Right ventricle myocardium inferior (tissue), 1 donor: ENCODE measurements around the gene THBS4. TPM values are rescaled to one million over a fixed set of nuclear protein-coding genes. Genes with fewer than 3 reads are reported as not detected.
"Not testable (repeated sequence)": the region's sequence is repeated elsewhere in the genome, so short reads cannot be mapped to it uniquely, and the experiment has no call there.

ENCODE experiments used
- ATAC-seq: fragments of 200-7000 bp; cut with Tn5 transposase; one replicate; pipeline ENCODE4 v1.9.1; 2020; ENCODE audit warnings: mild to moderate bottlenecking, moderate library complexity
- DNase-seq: peaks from one replicate; pipeline ENCODE4 v3.0.0; 2021; ENCODE audit errors: missing footprints
- intact Hi-C: fragments of 100-400 bp; cut with DNase I; formaldehyde crosslinking; loops from one replicate; pipeline ENCODE4 v1.11.0; 2022
- total RNA-seq: library from RNA; stranded (reverse); fragmentation: NEBNext Ultra II Directional; extraction: Animal tissue kit (Norgen Biotek cat#: 25700); gene quantifications from one replicate; pipeline ENCODE4 v1.2.1, GENCODE V29; 2021
- donor health status: DM: no; HTN: yes; CAD: no; lungs with severe emphysema.

The THBS4 gene
- total RNA-seq, 1 donor from 2014 or later: 32.9 TPM

- ATAC-seq: peak; percentile 56
- DNase-seq: no peak
- intact Hi-C loops: no loop called here
Measured at GRCh38 chr5:80069918-80070318, 34.8 kb downstream of the THBS4 start.

DNA sequence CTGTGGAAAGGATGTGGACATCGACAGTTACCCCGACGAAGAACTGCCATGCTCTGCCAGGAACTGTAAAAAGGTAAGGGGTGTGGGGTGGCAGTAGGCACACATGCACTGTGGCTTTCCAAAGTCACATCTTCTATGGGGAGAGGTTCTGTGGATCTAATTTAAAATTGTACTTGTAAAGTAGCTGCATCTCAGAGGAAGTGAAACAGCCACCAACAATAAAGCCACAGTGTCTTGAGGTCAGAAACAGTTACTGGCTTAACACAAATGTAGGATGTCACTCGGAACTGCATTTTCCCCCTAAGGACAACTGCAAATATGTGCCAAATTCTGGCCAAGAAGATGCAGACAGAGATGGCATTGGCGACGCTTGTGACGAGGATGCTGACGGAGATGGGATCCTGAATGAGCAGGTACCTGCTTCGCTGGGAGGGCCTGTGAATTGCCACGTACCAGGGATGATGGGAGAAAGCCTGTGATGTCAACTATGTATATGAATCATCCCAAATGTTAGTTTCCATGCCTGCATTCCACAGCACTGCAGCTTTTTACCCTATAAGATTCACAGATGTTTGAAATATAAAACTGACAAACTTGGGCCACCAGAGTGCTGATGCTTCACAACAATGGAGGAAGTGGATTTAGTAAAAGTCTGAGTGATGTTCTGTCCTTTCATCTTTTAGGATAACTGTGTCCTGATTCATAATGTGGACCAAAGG is 35.3 kb downstream of the THBS4 start:
- intact Hi-C loops: no loop called here
- no peak for DNase-seq

DNA sequence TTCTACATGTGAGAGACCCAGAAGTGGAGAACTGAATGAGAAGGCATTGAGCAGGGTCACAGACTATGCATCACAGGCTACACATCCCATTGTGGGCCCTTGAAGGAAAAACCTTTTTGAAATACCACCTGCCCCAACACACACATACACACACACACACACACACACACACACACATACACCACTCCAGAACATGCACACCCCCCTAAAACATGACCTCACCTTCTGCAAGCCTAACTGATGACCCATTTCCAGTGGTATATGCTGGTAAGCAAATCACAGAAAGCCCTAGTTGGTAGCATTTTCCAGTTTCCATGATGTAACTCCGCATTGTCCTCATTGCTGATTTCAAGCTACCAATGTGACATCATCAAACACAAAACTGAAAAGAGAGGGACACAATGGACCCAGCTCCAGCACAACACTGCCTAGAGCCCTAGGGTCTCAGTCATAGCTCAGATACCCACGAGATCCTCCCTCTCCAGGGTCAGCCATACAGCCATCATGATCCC is 36.4 kb downstream of the THBS4 start:
- no peak for DNase-seq
- ATAC-seq: no peak
- intact Hi-C loops: no loop called here

More for the DNA sequence above, 35.3 kb downstream of the THBS4 start:
- no peak for ATAC-seq

DNA sequence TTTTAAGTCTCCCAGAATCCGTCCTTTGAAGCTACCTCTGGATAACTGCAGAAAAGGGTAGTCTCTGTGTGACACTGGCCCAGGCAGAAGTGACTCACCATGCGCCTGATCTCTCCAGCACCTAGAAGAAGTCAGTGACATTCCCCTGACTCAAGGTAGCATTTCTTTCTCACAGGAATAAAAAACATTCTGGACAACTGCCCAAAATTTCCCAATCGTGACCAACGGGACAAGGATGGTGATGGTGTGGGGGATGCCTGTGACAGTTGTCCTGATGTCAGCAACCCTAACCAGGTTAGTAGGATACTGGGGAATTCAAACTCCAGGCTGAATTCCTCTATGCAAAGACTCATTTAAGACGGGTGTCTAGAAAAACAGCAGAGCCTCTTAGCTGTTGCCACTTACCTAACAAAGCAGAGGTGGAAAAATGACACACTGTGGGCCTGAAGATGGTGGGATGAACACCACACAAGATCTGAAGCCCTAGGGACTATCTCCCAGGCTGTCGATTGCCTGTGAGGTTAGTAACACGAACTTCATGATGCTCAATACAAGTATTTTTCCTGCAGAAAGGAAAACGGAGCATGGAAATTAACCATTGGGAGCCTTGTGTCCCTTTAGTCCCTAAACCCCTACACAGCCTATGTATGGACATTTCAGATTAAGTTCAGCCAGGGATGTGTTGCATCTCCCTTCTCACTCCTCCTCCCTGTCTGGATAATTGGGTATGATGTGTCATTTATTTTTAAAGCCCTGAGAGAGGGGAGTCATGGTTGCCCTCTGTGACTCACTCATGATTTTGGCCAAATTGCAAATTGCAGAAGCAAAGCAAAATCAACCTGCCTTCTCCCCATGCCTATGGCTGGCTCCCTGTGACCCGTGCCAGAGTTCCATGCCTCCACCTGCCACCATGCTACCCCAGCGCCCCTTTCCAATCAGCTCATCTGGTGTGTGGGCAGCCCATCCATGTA is 37.2 kb downstream of the THBS4 start:
- no peak for DNase-seq
- intact Hi-C loops: no loop called here
- no peak for ATAC-seq

DNA sequence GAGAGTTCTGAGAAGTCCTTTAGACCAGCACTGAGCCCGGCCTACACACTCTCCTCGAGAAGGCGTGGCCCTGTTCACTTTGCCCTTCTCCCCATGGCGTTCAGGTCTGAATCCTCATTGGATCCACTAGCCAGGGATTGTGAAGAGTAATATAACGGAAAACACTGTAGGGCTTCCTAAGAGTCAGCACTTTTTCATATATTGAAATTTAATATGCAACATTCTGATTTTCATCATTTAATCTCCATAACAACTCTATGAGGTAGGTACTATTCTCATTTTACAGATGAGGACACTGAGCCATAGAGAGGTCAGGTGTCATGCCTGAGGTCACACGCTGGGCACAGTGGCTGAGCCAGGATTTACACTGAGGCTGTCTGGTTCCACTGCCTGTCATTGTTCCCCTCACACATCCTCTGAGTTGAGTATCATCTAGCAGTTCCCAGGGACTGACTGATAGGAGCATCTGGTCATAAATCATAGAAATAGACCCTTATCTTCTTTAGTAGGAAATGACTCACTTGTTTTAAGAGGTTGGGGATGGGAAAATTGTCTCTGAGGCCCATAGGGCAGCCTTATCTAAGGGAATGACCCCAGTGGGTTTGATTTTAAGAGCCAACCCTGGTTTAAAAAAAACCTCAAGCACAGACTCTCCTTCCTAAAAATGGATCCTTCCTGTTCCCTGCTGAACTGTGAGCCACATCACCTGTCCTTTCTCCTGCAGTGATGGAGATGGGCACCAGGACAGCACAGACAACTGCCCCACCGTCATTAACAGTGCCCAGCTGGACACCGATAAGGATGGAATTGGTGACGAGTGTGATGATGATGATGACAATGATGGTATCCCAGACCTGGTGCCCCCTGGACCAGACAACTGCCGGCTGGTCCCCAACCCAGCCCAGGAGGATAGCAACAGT is 41.2 kb downstream of the THBS4 start:
- no peak for ATAC-seq
- no peak for DNase-seq
- intact Hi-C loops: no loop called here

DNA sequence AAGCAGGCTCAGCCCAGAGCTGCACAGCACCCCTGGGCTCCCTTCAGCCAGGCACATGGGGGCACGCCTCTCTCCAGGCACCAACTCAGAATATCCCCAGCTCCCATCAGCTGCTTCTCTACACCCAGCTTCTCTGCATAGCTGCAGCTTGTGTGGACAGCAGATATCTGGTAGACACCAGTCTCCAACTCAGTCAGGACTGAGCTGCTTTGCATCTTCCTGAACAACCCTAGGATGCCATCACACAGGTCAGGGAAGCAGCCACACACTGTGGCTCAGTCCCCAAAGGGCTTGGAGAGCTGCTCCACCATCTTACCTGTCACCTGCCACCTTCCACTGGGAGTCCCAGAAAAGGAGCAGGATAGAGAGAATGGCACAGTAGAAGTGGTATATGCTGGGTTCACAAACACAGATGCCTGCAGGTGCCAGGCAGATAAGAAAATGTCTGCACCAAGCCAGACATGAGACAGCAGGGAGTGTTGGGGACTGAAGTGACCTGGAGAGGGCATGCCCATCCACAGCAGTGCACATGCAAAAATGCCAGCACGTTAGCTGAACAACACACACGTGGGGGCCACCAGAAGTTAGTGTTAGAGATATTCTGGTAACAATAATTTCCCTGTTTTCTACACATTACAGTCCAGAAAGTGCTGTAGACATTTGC is 42.0 kb downstream of the THBS4 start:
- ATAC-seq (peak; percentile 45), DNase-seq (no peak)
- intact Hi-C loops: no loop called here

- intact Hi-C loops: no loop called here
- DNase-seq (no peak), ATAC-seq (no peak)
Measured at GRCh38 chr5:80078921-80079320, 43.8 kb downstream of the THBS4 start.

DNA sequence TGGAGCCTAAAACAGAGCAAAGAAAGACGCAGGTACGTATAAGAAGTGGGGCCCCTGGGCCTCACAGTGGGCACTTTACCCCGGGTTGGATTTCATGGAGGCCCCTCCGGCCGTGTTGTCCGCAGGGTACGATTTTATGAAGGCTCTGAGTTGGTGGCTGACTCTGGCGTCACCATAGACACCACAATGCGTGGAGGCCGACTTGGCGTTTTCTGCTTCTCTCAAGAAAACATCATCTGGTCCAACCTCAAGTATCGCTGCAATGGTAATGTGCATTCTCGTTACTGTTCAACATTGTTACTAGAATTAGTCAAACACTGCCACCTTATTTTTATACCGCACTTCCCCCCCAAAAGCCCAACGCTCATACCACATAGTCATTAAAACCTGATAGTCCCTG is 47.1 kb downstream of the THBS4 start:
- DNase-seq: no peak
- ATAC-seq: no peak
- intact Hi-C loops: loop anchor here (5.0 to 10.0 kb wide), 4 partner anchors 90 to 1057 kb away; partner anchors contain the start of gene MTX3

- DNase-seq: peak; percentile 86
- peak; percentile 86 for ATAC-seq
- intact Hi-C loops: loop anchor here (5.0 to 10.0 kb wide), 4 partner anchors 90 to 1058 kb away; partner anchors contain the start of gene MTX3
Measured at GRCh38 chr5:80082731-80083100, 47.6 kb downstream of the THBS4 start.

- ATAC-seq (peak; percentile 88), DNase-seq (no peak)
- intact Hi-C loops: loop anchor here (5.0 to 10.0 kb wide), 4 partner anchors 91 to 1058 kb away; partner anchors contain the start of gene MTX3
Measured at GRCh38 chr5:80083101-80083890, 48.1 kb downstream of the THBS4 start.

GRCh38 chr5:80090884-80091166 is 55.7 kb downstream of the THBS4 start:
- no peak for ATAC-seq
- DNase-seq: no peak
- intact Hi-C loops: loop anchor here (2.0 to 10.0 kb wide), 3 partner anchors 184 to 314 kb away; partner anchors contain the start of gene ZFYVE16

DNA sequence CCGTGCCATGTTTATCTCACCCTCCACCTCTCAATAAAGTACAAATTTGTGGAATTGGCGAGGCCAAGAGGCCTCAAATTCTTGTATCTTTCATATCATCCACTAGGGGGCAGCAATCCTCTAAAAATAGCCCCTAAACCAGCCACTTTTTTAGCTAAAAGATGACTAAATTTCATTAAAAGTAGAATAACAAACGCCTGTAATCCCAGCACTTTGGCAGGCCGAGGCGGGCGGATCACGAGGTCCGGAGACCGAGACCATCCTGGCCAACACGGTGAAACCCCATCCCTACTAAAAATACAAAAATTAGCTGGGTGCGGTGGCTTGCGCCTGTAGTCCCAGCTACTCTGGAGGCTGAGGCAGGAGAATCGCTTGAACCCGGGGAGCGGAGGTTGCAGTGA is 56.6 kb downstream of the THBS4 start:
- intact Hi-C loops: loop anchor here (2.0 to 10.0 kb wide), 3 partner anchors 183 to 313 kb away; partner anchors contain the start of gene ZFYVE16
- not testable (repeated sequence) for DNase-seq
- peak; percentile 59 for ATAC-seq

DNA sequence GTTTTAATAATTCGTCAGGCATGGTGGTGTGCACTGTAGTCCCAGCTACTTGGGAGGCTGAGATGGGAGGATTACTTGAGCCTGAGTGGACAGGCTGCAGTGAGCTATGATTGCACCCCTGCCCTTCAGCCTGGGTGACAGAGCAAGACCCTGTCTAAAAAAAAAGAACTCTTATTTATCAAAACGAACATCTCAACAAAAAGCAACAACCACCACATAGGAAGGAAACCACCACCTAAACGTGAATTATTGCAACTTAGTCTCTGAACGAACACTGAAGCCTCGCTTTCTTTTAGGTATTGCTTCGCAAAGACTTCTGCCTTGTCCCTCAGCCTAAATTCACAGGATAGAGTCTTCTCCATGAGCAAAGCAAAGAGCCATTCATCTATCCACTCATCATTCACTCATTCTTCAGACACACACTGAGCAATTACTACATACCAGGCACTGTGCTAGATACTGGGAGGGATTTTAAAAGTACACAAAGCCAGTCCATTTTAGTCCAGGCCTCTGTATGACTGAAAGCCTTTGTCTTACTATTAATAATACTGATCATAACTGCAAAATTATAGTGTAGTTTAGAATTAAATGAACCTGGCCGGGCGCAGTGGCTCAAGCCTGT is 57.4 kb downstream of the THBS4 start:
- intact Hi-C loops: loop anchor here (10.0 kb wide), 1 partner anchor 312 kb away; the partner anchor contains the start of gene ZFYVE16
- DNase-seq (no peak), ATAC-seq (no peak)

- no peak for DNase-seq
- ATAC-seq: no peak
- intact Hi-C loops: loop anchor here (10.0 kb wide), 1 partner anchor 311 kb away; the partner anchor contains the start of gene ZFYVE16
Measured at GRCh38 chr5:80093796-80094195, 58.6 kb downstream of the THBS4 start.

DNA sequence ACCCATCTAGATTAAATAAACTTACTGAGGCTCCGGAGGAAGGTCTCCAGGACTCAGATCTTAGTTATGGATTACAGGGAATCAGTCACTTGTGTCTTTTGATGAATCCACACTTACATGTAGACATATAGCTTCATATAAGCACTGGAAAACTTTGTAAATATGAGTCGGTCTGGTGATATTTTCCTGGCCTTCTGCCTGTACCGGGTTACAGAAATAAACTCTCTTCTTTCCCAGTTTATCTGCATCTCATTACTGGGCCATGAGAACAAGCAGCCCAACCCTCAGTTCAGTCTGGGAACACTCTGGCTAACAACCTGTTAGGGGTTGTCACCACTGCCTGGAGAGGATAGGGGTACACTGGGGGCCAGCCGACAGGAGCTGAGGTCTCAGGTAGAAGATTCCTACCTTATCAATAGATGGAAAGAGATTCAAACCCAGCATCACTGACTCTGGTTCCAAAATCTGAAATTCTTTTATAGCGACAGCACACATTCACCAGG is 59.1 kb downstream of the THBS4 start:
- ATAC-seq (no peak), DNase-seq (no peak)
- intact Hi-C loops: loop anchor here (10.0 kb wide), 1 partner anchor 311 kb away; the partner anchor contains the start of gene ZFYVE16

DNA sequence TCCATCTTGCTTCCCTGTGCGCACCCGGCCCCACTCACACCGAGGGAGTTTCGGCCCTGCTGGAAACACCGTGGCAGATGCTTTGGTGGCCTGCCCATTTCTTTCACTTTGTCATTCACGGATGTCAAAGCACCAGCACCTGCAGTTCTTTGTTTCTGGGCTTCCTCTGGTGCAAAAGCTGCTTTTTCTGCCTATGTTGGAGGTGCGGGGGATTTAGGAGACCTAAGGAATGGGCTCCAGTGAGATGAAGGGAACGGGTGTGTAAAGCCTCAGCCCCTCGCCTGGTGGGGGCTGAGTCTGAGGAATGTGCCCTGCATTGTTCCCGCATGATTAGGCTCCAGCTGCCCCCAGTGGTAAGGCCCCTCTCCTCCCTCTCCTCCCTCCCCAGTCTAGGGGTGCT is 62.3 kb downstream of the THBS4 start:
- intact Hi-C loops: loop anchor here (10.0 kb wide), 1 partner anchor 307 kb away; the partner anchor contains the start of gene ZFYVE16
- no peak for DNase-seq
- no peak for ATAC-seq
